Stimulated activated CD4-positive, alpha-beta T cell treated with anti-CD3 and anti-CD28 coated beads, Interleukin-2, amount 100 ng/mL, for 24 hours (primary cell): ENCODE data around the gene MRO.
"Not testable (repeated sequence)": the region's sequence is repeated elsewhere in the genome, so short reads cannot be mapped to it uniquely, and the experiment has no call there.

ENCODE experiments used
- DNase-seq, 2 donors: peaks; one replicate each; pipeline ENCODE4 v3.0.0-alpha.2; 2020

The MRO gene

DNA sequence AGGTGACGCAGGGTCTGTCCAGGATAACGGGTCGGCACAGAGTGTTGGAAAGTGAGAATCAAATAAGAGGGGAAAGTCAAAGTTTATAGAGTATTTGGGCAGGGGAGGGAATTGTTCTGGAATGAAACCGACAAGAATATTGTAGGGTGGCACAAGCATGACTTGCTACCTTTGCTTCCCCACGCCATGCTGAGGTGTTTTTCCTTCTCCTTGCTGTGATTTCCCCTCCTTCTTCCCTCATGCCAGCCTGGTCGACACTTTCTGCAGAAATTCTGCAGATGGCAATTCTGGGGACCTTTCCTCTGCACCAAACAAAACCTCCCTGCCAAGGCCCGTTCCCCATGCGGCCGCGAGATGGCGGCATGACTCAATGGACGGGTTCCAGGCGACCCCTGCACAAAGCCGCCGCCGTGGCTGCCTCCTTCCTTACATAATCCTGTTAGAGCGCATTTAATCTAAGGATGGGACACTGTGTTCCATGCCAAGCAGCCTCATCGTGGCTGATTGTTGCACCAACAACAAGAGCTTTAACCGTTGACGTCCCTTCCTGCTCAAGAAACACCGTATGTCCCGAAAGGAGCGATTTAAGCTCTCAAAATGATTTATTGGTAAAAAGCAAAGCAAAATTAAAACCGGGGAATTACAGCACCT, at the start of gene MRO:
MRO (minus strand) TSS at position 289 of the 651 bp plus-strand sequence. CDS start 10,616 bp downstream, outside the sequence.
- DNase-seq = peak; percentile 81 to 82

DNA sequence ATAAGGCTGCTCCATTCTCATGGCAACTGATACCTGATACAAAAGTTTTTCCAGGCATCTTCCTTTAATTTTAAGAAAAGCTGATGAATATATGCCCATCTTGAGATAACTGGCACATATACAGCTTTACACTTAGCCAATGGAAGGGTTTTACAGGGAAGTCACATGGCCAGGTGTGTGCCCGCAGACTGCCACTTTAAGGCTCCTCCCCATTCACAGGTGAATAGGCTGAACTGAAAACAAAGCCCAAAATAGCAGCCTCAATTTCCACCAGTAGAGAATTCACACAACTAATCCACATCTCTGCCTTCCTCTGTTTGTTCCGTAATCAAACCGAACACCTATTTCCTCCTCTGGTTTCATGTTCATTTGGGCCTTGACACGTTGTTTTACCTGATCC, 49.3 kb upstream of the MRO start:
- DNase-seq = no peak

DNA sequence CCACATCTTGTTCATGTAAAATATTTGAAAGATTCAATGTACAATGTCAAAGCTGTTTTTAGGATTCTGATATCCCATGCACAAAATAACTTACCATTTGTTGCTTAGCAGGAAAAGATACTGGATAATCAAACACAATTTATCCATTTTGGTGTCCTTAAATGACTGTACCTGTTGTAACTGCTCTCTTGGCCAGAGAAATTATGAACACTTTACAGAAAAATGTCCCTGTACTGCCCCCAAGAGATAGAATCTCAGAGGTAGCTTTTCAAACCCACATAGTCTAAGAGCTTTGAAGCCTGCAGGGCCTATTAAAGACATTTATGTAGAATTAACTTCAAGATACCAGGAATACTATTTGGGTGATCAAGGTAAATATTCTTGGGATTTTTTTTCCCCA, 46.9 kb upstream of the MRO start:
- DNase-seq = no peak

DNA sequence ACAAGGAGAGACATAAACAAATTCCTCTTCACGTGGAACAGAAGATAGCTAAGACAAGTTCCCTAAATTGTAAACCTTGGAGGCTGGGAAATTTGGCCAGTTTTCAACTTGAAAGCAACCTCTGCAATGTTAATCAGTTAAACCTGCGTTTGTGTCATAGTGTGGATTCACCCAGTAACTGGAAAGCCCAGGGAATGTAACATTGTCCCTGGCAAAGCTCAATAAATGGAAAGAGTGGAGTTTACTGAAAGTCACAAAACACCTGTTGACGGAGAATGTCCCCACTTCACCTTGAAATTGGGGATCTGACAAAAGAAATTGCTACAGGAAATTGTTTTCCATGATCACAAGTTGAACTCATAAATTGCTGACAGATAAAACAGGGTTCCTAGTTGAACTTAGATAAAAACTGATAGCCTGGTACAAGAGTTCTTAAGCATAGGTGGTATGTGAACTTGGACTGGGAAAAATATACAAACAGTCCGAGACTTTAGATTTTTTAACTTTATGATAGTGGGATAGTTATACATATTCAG, 44.1 kb upstream of the MRO start:
- DNase-seq = no peak

DNA sequence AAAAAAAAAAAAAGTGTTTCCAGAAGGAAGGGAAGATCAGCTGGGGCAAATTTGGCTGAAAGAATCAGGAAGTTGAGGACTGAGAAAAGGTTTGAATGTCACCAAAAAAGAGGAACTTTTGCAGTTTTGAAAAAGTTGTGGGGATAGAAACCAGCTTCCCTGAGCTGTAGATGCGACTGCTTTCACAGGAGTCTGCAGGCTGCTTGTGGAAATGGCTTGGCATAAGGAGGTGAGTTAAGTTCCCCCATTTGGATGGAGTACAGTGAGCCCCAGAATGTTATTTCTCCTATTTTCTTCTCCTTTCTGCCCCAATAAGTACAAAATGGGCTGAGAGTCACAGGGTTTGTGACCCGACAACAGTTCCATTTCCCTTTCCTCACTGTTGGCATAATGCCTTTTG, 42.6 kb upstream of the MRO start:
- DNase-seq = no peak

DNA sequence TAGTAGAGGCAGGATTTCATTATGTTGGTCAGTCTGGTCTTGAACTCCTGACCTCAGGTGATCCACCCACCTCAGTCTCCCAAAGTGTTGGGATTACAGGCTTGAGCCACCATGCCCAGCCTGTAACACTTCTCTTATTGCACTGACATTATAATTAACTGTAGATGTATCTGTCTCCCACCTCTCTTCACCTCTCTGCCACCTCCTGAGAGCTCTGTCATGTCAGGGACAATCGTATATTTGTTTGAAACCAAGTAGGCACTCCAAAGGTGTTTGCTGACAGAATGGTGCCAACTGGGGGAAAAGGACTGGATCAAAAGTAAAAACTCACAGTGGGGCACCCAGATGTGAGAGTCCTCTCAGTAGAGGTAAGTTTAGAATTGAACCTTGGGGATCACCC, 41.8 kb upstream of the MRO start:
- DNase-seq = no peak

DNA sequence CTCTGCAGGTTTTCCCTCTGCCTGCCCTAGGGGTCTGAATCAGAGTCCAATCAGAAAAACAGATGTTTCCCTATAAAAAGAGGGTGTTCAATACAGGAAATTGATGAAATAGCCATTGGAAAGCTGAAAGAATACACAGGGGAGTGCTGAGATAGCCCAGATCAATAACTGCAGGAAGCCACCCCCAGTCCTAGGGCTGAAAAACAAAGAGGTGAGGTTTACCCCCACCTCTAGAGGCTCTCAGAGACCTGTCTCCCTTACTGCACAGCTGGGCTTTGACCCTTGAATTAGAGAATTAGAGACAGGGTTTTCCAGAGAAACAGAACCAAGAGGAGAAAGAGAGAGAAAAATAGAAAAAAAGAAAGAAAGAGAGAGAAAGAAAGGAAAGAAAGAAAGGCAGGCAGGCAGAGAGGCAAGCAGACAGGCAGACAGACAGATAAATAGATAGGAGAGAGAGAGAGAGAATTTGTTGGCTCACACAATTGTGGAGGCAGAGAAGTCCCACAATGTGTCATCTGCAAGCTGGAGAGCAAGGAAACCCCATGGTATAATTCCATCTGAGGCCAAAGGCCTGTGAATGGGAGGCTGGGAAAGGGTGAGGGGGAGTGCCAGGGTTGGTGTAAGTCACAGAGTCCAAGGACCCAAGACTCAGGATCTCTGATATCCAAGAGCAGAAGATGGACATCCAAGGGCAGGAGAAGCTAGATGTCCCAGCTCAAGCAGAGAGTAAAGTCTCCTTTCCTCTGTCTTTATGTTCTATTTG, 40.2 kb upstream of the MRO start:
- no peak for DNase-seq

DNA sequence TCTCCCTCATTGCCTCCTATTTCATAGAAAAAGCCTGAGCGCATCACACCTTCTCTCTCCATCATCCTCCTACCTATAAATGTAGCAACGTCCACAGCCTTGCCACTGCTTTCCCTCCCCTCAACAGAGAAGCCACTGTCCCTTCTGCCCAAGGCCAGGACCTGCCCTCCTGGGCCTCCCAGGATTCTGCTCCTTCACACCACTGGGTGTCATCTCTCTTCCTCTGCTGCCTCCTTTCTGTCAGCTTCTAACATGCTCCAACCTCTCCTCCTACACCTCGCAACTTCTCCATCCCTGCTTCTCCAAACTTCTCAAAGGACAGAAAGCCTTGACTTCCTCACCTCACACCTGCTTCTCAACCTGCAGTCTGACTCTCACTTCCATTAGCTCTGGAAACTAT, 37.9 kb upstream of the MRO start:
- no peak for DNase-seq

DNA sequence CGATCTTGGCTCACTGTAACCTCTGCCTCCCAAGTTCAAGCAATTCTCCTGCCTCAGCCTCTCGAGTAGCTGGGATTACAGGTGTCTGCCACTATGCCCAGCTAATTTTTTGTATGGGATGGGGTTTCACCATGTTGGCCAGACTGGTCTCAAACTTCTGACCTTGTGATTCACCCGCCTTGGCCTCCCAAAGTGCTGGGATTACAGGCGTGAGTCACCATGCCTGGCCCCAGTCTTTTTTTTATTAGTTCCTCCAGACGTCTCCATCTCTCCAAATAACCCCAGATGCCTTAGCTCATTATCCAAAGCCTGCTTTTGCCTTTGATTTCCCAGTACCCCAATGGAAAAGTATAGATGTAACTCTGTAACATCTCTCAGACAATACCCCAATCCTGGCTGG, 37.4 kb upstream of the MRO start:
- DNase-seq = not testable (repeated sequence)

DNA sequence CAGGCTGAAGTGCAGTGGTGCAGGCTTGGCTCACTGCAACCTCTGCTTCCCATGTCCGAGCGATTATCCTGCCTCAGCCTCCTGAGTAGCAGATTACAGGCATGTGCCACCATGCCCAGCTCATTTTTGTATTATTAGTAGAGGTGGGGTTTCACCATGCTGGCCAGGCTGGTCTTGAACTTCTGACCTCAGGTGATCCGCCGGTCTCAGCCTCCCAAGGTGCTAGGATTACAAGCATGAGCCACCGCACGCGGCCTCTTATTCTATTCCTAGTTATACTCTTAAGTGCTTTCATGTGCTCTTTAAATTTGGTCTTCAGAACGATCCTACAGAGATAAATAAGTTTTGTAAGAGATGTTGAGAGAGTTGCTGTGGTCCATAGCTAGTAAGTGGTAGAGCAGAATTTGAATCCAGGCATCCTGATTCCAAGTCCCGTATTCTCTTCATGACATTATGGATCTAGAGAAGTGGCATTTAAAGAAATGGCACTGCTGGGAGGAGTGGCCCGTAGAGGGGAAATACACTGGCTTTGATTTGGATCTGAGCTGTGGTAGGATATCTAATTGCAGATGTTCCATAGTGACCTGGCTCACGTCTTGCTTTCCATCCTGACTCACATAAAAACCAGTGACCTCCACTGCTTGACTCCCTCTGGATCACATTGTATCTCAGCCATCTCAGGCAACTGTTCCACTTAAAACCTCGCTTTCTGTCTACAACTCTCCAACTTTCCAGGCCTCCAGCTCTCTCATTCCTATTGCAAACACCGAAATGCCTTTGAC, 36.4 kb upstream of the MRO start:
- no peak for DNase-seq

DNA sequence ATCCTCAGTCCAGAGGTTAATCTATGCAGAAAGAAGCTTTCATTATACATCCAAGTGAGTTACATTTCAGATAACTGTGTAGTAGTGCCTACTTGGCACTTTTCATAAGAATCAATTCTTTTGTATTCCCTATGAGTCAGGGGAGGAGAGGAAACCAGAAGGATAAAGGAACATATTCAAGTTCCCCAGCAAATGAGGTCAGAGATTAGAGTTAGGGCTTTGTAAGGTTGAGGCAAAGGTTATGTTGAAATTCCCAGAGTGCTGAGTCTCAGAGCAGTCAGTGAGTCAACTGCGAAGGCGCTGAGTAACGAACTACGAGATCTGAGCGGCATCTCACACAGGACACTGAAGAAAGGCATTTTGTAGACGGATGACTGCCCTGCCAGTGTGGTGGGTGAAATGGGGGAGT, 34.1 kb upstream of the MRO start:
- no peak for DNase-seq

DNA sequence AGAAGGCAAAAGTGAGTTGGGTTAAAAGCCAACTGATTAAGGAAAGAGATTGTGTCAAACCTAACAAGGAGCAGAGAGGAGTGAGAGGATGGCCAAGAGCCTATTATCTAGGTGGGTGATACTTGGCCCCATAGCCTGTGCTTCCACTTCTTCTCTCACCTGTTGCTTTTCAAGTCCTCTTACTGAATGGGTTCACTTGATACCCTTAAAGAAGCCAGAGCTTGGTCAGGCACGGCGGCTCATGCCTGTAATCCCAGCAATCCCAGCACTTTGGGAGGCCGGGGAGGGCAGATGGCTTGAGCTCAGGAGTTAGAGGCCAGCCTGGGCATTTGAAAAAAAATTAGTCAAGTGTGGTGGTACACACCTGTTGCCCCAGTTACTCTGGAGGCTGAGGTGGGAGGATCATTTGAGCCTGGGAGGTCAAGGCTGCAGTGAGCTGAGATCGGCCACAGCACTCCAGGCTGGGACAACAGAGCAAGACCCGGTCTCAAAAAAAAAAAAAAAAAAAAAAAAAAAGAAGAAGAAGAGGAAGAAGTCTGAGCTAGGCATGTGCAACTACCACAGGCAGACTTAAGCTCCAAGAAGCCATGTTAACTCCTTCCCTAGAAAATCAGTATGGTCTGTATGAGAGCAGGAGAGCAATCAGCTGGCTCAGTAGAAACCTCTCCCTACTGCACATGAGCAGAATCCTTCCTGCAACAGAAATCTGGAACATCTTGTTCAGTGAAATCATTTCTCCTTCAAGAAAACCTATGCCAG, 30.7 kb upstream of the MRO start:
- DNase-seq = no peak

DNA sequence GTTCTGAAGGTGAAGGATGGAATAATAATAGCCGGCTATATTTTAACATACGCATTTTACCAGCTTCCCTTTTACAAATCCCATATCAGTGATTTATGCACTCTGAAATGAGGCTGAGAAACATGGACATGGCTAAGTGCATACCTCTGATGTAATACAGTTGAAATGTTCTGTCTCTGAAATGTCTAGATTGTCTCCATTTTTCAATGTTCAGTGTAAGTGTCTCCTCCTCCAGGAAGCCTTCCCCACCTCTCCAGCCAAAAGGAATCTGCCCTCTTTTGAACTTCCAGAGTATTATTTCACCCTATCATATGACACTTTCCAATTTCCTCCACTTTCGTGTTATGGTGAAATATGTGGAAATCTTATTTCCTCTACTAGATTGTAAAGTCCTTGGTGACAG, 29.6 kb upstream of the MRO start:
- no peak for DNase-seq

DNA sequence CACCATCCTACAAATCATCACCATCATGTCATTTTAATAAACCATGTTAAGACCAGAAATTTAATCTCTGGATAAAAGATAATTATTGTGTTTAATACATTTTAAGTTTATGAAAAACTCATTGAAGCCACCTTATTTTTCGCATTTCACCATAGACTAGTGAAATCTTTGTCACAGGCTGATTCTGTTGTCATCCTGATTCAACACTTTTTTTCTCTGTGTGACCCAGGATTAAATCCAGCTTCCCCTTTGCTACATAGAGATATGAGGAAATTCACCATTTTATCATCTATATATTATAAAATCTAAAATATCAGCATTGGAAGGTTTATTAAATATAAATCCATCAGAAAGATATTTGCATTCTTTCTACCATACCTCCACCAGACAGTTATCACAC, 29.2 kb upstream of the MRO start:
- no peak for DNase-seq

DNA sequence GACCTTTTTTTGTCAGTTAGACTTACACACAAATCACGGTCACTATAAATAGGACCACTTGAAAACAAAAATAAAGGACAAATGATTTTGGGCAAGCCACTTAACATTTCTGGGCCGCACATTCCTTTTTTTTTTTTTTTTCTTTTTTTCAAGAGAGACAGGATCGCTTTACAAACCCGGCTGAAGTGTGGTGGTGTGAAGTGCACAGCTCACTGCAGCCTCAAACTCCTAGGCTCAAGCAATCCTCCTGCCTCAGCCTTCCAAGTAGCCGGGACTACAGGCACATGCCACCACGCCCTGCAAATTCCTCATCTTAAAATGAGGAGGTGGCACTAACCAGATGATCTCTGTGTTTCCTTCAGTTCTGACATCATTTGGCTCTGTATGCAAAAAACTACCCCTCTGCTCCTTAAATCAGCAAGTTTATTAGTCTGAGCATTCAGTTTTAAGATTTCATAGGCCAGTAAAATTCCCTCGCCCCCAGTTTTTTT, 28.3 kb upstream of the MRO start:
- no peak for DNase-seq

DNA sequence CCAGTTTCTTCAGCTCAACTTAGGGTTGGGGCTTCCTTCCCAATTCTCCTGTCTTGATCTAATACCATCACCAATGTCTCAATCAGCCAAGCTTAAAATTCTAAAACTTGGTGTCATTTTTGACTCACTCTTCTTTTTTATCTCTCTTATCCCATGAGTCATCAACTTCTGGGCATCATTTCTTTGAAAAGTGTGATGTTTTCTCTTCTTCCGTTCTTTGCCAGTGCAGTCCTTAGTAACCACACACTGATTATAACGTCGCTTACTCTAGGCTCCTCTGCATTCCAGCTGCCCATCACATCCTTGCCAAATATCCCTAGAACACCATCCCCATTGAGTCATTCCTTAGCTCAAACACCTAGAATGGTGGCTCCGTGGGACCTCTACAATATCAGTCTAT, 27.4 kb upstream of the MRO start:
- DNase-seq = no peak

DNA sequence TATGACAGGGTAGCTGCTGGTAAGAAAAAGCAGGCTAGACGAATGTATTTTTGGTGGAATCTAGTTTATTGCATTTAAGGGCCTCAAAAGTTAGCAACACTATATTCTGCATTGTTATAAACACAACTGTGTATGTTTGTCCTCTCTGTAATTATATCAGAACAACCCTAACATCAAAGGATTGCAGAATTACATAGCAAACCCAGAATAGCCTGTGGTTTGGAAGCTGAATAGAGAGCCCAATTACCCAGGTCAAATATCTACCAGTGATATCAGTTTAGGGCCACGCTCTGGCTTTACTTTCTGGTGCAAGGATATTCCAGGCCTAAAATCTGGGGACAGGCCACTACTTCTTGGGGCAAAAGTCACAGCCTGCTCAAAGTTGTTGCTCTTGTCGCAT, 25.1 kb upstream of the MRO start:
- DNase-seq = no peak

DNA sequence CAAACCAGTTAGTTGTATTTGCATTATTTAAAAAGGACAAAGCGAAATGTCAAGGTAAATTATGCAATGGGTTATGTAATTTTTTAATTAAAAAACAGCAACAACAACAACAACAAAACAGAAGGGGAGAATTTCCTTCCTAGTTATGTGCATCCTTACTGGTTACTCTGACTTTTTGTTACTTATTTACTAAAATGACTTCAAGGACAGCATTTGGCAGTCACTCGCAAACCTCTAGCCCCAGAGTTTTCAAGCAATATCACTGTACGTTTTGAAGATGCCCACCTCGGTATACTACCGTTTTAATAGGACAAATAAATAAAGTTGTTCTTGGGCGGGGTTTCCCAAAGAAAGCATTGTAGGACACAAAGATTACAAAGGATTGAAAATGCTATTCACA, 24.7 kb upstream of the MRO start:
- no peak for DNase-seq

DNA sequence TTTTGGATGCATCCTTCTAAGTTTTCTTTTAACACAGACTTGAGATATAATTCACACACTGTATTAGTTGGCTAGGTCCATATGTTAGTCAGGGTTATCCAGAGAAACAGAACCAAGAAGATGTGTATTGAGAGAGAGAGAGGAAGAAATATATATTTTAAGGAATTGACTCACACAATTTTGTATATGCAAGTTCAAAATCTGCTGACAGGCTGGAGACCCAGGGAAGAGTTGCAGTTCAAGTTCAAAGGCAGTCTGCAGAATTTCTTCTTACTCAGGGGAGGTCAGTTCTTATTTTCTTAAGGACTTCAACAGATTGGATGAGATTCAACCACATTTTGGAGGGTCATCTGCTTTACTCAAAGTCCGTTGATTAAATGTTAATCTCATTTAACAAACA, 23.0 kb upstream of the MRO start:
- DNase-seq = no peak

DNA sequence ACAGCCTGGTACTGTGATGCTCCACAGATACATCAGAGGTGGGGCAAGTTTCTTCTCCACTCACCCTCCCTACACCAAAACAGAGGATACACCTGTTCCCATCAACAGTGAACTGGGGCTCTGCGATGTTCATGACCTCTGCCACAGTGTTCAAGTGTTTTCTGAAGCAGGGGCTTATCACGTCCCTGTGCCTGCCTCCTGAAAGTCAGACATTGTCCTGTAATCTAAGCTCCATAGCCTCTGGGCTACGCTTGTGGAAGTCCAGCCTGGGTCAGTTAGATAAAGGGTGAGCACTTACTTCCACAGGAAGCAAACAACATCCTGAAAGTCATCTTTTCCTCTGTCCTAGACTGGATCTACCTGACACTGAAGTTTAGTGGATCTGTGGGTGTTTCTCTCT, 20.2 kb upstream of the MRO start:
- DNase-seq = no peak

DNA sequence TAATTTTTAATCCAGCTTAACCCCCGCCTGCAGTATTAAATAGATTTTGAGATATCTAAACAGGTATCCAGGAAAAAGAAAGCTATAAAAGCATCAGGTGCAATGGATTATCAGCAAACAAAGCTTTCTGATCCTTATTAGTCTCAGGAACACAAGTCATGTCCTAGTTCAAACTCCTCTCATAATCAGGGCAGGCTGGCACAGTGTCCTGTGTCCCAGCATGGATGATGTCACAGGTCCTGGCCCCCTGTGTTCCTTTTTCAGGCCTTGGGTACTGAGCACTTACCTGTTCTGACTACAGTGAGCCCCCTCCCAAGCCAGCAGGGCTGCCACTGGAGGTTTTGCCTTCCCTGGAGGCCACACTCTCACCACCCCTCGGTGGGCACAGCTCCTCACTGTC, 19.5 kb upstream of the MRO start:
- DNase-seq = no peak

DNA sequence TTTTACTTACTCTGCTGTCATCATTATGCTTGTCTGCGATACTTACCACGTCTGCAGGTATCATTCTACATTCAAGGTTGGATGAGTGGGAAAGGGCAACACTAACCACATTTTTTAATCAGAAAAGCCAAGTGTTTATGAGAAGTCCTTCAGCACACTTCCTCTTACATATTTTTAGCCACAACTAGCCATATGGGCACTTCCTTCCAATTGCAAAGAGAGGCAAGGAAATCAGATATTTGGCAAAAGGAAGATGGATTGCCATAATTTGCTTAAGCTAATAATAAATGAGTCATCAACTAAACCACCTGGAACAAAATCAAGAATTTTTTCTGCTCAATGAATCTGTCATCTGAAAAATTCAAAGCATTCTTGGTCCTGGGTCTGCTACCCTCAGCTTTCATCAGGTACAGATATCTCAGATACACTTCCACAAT, 16.7 kb upstream of the MRO start:
- DNase-seq = no peak

DNA sequence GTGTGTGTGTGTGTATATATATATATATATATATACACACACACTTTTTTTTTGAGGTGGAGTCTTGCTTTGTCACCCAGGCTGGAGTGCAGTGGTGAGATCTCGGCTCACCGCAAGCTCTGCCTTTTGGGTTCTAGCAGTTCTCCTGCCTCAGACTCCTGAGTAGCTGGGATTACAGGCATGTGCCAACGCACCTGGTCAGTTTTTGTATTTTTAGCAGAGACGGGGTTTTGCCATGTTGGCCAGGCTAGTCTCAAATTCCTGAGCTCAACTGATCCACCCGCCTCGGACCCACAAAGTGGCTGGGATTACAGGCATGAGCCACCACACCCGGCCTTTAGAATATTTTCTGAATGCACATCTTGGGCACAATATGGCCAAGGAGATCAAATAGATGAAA, 13.7 kb upstream of the MRO start:
- not testable (repeated sequence) for DNase-seq
